G401 (cell line): ENCODE data around the gene CYP2D6. TPM values are rescaled to one million over a fixed set of nuclear protein-coding genes. Genes with fewer than 3 reads are reported as not detected.
A peak's percentile ranks its signal among the peaks of the same experiment; 100 is the strongest.
"Not testable (repeated sequence)": the region's sequence is repeated elsewhere in the genome, so short reads cannot be mapped to it uniquely, and the experiment has no call there.

Experiments
- DNase-seq: peaks from one replicate; pipeline ENCODE4 v3.0.0-alpha.2; 2015; ENCODE audit warnings: low spot score
- in situ Hi-C: cut with HindIII; loops from 2 replicates; pipeline ENCODE4 v1.10.0; 2016; ENCODE audit warnings: low sequenced_read_pairs, mixed read lengths
- total RNA-seq: library from RNA; depleted of rRNA; stranded (reverse); fragments of >200 nt; shearing (Covaris generic); gene quantifications from 2 replicates; pipeline ENCODE4 v1.2.3, GENCODE V29; 2014

The CYP2D6 gene
- total RNA-seq, 1 experiment from 2014 or later: 0.95 TPM

DNA sequence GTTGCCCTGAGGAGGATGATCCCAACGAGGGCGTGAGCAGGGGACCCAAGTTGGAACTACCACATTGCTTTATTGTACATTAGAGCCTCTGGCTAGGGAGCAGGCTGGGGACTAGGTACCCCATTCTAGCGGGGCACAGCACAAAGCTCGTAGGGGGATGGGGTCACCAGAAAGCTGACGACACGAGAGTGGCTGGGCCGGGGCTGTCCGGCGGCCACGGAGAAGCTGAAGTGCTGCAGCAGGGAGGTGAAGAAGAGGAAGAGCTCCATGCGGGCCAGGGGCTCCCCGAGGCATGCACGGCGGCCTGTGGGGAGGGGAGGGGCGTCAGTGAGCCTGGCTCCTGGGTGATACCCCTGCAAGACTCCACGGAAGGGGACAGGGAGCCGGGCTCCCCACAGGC, 9.5 kb upstream of the CYP2D6 start:
- DNase-seq, in situ Hi-C loops: not testable (repeated sequence)

DNA sequence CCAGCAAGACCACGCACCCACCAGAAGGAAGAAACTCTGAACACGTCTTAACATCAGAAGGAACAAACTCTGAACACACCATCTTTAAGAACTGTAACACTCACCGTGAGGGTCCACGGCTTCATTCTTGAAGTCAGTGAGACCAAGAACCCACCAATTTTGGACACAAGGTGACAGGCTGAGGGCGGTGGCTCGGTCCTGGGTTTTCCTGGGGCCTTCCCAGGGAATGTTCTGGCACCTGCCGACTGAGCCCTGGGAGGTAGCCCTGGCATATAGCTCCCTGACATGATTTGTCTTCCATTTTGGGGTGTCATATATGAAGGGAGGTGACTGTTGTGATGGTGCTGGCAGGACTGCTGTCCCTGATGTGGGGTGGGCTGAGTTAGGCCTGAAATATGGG, 8.9 kb upstream of the CYP2D6 start:
- in situ Hi-C loops, DNase-seq: not testable (repeated sequence)

DNA sequence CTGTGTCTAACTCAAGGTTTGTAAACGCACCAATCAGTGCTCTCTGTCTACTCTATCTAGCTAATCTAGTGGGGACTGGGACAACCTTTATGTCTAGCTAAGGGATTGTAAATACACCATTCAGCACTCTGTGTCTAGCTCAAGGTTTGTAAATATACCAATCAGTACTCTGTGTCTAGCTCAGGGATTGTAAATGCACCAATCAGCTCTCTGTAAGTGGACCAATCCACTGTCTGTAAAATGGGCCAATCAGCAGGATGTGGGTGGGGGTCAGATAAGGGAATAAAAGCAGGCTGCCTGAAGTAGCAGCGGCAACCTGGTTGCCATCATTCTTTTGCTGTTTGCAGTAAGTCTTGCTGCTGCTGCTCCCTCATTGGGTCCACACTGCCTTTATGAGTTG, 8.4 kb upstream of the CYP2D6 start:
- in situ Hi-C loops: no loop called here
- no peak for DNase-seq

DNA sequence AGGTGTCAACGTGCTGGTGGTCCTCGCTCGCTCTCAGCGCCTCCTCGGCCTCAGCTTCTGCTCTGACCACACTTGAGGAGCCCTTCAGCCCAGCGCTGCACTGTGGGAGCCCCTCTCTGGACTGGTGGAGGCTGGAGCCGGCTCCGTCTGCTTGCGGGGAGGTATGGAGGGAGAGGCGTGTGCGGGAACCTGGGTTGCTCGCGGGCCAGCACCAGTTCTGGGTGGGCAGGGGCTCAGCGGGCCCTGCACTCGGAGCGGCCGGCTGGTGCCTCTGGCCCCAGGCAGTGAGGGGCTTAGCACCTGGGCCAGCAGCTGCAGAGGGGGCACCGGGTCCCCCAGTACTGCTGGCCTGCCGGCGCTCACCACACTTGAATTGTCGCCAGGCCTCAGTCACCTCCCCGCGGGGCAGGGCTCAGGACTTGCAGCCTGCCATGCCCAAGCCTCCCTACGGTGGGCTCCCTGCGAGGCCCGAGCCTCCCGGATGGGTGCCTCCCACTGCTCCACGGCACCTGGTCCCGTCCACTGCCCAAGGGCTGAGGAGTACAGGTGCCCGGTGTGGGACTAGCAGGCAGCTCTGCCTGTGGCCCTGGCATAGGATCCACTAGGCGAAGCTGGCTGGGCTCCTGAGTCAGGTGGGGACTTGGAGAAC, 7.6 kb upstream of the CYP2D6 start:
- in situ Hi-C loops: no loop called here
- DNase-seq: no peak

DNA sequence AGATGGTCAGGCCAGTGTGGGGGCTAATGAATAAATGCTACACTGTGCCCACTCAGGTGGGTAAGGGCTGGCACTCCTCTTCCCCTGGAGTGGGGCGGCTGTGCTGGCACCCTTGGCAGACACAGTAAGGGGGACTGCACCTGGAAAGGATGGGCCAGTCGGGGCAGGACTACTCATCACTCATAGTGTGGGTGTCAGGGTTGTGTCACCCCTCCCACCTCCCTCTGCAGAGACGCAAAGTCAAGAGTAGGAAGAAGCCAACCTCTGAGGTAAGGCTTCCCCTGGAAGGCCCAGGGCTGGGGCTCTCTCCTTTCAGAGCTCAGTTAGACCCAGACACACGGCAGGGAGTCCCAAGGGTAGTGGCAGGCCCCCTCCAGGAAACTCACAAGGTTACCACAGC, 5.1 kb upstream of the CYP2D6 start:
- DNase-seq, in situ Hi-C loops: not testable (repeated sequence)

DNA sequence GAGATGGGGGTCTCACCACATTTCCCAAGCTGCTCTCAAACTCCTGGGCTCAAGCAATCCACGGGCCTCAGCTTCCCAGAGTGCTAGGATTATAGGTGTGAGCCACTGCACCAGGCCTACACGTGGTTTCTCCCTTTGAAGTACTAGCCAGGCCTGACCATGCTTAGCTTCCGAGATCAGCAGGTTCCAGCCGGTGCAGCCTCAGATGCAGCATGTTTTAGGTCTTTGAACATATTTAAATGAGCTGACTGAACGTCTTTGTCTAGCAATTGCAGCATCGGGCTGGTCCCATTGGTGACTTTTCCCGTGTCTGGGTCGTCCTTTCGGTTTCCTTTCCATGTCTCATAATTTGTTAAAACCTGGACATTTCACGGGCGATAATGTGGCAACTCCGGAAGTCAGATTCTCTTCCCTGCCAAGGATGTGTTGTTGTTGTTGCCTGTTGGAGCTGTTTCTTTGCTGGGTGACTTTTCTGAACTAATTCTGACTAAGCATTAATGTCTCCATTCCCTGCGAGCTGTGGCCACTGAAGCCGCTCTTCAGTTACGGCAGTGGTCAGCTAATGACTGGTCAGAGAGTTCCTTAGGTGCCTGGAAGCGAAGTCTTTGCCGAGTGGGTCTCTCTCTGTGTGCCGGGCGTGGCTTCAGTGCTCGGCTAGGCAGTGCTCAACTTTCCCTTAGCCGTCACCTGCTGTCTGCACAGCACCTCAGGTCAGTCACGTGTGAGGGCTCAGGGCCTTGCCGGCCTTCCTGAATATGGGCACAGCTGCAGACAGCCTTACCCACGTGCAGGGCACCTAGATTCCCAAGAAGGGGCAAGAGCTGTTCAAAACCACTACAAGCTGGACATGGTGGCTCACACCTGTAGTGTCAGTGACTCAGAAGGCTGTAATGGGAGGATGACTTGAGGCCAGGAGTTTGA, 3.8 kb upstream of the CYP2D6 start:
- DNase-seq: no peak
- in situ Hi-C loops: no loop called here

DNA sequence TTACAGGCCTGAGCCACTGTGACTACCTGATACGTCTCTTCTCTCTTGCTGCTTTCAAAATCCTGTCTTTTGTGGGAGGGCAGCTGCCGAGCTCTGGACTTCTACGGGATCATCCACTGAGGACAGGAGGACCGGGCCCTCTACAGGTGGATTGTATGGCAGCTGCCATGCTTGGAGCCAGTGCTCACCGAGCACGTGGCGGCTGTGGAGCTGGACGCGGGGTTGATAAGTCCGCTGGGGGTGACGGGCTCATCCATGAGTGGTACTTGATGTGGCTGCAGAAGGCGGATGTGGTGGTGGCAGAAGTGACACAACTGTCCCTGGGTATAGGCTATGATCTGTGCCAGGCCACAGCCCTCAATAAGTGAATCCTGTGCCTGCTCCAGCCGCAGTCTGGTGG, 1.8 kb upstream of the CYP2D6 start:
- DNase-seq: no peak
- in situ Hi-C loops: no loop called here

DNA sequence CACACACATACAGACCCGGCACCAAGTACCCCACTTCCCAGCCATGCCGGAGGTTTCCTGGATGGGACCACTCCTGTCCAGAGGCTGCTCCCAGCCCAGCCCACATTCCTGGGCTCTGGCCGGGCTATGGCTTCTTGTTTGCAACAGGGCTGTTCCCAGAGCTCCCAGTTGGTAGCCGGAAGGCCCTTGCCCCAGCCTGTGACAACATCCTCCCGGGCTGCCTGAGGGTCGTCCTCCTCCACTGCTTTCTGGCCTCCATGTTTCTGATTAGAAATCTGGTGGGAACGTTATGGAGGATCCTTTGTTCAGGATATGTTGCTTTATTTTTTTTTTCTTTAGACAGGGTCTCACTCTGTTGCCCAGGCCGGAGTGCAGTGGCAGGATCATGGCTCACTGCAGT, 952 bp upstream of the CYP2D6 start:
- in situ Hi-C loops: no loop called here
- no peak for DNase-seq

DNA sequence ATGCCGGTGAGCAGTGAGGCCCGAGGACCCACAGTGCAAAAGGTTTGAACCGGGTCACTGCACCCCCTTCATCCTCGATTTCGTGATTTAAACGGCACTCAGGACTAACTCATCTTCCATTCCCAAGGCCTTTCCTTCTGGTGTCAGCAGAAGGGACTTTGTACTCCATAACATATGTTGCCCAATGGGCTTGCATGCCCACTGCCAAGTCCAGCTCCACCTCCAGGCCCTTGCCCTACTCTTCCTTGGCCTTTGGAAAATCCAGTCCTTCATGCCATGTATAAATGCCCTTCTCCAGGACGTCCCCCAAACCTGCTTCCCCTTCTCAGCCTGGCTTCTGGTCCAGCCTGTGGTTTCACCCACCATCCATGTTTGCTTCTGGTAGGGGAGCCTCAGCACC, 428 bp downstream of the CYP2D6 start:
- in situ Hi-C loops, DNase-seq: not testable (repeated sequence)

DNA sequence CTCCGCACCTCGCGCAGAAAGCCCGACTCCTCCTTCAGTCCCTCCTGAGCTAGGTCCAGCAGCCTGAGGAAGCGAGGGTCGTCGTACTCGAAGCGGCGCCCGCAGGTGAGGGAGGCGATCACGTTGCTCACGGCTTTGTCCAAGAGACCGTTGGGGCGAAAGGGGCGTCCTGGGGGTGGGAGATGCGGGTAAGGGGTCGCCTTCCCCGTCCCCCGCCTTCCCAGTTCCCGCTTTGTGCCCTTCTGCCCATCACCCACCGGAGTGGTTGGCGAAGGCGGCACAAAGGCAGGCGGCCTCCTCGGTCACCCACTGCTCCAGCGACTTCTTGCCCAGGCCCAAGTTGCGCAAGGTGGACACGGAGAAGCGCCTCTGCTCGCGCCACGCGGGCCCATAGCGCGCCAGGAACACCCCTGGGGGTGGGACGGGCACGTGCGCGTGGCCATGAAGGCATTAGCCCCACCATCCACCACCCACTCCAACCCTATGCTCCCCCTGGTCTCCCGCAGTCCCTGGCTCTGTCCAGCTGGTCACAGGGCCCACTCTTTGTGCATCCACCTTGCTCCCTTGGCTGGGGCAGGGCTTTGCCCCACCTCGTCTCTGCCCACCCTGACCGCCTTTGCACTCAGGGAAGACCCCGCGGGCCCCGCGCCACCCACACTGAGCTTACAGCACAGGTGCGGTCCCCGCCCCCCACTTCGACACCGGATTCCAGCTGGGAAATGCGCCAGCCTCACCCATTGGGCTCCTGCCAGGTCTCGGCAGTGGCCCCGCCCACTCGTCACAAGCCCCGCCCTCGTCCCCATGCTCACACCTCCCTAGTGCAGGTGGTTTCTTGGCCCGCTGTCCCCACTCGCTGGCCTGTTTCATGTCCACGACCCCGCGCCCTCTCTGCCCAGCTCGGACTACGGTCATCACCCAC, 1.6 kb downstream of the CYP2D6 start:
- in situ Hi-C loops, DNase-seq: not testable (repeated sequence)

DNA sequence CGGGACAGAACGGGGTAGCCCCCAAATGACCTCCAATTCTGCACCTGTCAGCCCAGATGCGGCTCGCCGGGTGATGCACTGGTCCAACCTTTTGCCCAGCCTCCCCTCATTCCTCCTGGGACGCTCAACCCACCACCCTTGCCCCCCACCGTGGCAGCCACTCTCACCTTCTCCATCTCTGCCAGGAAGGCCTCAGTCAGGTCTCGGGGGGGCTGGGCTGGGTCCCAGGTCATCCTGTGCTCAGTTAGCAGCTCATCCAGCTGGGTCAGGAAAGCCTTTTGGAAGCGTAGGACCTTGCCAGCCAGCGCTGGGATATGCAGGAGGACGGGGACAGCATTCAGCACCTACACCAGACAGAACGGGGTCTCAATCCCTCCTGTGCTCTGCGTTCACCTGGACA, 2.6 kb downstream of the CYP2D6 start:
- in situ Hi-C loops, DNase-seq: not testable (repeated sequence)

DNA sequence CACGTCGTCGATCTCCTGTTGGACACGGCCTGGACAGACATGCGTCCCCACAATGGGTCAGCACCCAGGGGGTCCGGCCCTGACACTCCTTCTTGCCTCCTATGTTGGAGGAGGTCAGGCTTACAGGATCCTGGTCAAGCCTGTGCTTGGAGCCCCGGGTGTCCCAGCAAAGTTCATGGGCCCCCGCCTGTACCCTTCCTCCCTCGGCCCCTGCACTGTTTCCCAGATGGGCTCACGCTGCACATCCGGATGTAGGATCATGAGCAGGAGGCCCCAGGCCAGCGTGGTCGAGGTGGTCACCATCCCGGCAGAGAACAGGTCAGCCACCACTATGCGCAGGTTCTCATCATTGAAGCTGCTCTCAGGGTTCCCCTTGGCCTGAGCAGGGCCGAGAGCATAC, 3.0 kb downstream of the CYP2D6 start:
- in situ Hi-C loops: no loop called here
- no peak for DNase-seq

DNA sequence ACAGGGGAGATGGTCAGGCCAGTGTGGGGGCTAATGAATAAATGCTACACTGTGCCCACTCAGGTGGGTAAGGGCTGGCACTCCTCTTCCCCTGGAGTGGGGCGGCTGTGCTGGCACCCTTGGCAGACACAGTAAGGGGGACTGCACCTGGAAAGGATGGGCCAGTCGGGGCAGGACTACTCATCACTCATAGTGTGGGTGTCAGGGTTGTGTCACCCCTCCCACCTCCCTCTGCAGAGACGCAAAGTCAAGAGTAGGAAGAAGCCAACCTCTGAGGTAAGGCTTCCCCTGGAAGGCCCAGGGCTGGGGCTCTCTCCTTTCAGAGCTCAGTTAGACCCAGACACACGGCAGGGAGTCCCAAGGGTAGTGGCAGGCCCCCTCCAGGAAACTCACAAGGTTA, 7.1 kb downstream of the CYP2D6 start:
- in situ Hi-C loops, DNase-seq: not testable (repeated sequence)

DNA sequence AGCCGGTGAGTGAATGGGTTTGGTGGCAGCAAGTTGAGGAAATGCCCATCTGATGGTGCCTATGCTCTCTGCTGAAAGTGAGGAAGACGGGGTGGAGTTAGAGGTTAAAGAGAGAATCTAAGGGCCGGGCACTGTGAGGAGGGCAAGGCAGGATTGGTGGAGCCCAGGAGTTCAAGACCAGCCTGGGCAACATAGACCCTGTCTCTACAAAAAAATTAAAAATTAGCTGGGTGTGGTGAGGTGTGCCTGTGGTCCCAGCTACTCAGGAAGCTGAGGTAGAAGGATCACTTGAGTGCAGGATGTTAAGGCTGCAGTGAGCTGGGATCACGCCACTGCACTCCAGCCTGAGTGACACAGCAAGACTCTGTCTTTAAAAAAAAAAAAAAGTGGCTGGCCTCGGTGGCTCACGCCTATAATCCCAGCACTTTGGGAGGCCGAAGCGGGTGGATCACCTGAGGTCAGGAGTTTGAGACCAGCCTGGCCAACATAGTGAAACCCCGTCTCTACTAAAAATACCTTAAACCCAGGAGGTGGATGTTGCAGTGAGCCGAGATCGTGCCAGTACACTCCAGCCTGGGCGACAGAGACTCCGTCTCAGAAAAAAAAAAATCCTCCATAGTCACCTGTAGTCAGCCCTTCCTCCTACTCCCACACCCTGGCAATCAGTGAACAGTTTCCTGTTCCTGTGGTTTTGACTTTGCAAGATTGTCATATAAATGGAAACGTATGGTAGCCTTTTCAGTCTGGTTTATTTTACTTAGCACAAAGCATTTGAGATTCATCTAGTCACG, 10.2 kb downstream of the CYP2D6 start:
- in situ Hi-C loops, DNase-seq: not testable (repeated sequence)

DNA sequence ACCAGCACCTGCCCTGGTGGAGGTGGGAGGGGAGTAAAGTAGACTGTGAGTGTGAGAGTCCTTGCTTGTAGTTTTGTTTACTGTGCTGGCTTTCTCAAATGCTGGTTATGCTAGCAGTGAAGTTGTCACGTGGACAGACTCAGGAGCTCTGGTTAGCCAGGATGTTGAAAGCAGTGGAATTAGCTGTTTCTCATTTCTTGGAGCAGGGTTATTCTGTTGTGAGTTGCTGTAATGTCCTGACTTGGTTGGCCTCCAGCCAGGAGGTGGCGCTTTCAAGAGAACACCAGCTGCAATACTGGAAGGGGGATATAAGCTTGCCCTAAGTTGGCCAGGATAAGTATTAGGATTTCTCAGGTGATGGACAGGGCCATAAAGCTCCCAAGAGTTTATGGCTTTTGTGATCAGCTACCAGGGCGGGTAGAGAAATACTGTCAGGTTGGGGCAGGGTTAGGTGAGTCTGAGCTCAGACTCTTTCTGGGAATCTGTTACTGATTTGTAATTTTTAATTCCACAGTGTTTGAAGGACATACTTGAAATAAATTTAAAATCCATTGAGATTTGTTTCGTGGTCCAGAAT, 13.7 kb downstream of the CYP2D6 start:
- no peak for DNase-seq

DNA sequence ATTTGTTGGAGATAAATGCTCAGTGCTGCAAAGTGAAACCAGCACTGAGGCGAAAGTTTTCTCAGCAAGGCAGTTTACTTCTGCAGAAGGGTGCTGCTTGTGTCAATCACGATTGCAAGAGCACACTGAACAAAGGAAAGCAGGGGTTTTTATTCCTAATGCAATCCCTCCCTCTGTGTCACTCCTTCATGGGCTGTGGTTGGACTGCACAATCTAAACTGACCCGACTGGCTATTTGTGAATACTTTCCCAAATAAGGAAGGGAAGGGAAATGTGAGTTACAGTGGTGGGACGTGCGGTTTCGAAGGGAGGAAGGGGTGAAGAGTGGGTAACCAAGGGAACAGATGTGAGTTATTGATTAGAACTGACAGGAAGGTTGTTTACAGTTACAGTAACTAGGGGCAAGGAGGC, 15.2 kb downstream of the CYP2D6 start:
- DNase-seq: not testable (repeated sequence)
- in situ Hi-C loops: loop anchor here (10.0 kb wide), 1 partner anchor 231 kb away; no protein-coding TSS in a partner anchor

More for the DNA sequence above, 13.7 kb downstream of the CYP2D6 start:
- in situ Hi-C loops: loop anchor here (10.0 kb wide), 1 partner anchor 232 kb away; no protein-coding TSS in a partner anchor

DNA sequence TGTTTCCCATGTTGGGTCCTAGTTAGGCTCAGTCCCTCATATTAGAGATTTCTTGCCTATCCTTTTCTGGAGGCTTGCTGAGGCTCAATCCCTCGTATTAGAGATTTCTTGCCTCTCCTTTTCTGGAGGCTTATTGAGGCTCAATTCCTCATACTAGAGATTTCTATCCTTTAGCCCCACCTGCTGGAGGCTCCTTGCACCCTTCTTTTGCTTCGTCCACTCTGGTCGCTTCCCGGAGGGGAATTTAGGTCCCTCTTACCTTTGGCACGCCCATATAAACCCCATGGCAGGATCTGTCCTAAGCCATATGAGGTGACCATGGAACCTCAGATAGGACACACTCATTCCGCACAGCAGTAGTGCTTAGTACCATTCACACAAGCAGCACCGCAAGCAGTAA, 15.9 kb downstream of the CYP2D6 start:
- peak; percentile 22 for DNase-seq
- in situ Hi-C loops: loop anchor here (10.0 kb wide), 1 partner anchor 230 kb away; no protein-coding TSS in a partner anchor

DNA sequence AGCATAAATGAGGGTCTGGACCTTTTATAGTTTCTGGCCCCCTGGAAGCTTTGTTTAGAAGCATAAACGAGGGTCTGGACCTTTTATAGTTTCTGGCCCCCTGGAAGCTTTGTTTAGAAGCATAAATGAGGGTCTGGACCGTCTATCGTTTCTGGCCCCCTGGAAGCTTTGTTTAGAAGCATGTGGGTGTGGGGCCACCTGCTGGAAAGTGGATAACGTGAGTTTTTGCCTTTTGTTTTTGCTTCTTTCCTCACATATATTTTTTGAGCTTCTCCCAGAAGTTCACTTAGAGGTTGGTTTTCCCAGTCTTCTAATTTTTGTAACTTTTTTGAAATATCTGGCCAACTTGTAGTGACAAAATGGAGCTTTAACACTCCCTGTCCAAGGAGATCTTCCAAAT, 17.8 kb downstream of the CYP2D6 start:
- peak; percentile 19 for DNase-seq
- in situ Hi-C loops: loop anchor here (10.0 kb wide), 1 partner anchor 228 kb away; no protein-coding TSS in a partner anchor
